ENCODE results near the gene HYDIN.

DNA sequence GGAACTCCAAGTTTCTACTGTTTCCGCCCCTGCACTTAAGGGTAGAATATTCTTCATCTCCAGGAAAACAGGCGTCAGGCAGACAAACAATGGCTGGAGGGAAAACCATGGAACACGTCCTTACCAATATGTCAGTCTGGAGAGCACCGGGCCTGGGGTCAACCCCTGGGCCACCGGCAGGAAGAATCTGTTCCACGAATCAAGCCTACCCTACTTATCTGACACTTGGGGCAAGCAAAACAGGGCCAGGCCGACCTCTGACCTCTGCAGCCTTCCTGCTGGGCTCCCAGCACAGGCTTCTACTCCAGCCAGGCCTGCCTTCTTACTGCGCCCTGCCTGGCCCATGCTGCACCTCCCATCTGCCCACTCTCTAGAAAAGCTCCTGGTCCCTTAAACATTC is 439.7 kb downstream of the HYDIN start:
- TF ChIP-seq, protein P1, sequence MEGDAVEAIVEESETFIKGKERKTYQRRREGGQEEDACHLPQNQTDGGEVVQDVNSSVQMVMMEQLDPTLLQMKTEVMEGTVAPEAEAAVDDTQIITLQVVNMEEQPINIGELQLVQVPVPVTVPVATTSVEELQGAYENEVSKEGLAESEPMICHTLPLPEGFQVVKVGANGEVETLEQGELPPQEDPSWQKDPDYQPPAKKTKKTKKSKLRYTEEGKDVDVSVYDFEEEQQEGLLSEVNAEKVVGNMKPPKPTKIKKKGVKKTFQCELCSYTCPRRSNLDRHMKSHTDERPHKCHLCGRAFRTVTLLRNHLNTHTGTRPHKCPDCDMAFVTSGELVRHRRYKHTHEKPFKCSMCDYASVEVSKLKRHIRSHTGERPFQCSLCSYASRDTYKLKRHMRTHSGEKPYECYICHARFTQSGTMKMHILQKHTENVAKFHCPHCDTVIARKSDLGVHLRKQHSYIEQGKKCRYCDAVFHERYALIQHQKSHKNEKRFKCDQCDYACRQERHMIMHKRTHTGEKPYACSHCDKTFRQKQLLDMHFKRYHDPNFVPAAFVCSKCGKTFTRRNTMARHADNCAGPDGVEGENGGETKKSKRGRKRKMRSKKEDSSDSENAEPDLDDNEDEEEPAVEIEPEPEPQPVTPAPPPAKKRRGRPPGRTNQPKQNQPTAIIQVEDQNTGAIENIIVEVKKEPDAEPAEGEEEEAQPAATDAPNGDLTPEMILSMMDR (conservative IDR thresholded peaks at IDR 0.05; ENCODE audit: low read length) = no peak
- TF ChIP-seq EZH2phosphoT487 (IDR thresholded peaks at IDR 0.05; ENCODE audit: borderline replicate concordance, low read depth, low read length) = no peak
